Measurements from ENCODE around the gene ZNF775. TPM values are rescaled to one million over a fixed set of nuclear protein-coding genes. Genes with fewer than 3 reads are reported as not detected.
A peak's percentile ranks its signal among the peaks of the same experiment; 100 is the strongest.

ZNF775 gene
- total and polyA plus RNA-seq, 2 of the 13 experiments (the other 11 are each of a cell fraction or from before 2014, with no cell fraction given): 3.1 to 3.2 TPM

DNA sequence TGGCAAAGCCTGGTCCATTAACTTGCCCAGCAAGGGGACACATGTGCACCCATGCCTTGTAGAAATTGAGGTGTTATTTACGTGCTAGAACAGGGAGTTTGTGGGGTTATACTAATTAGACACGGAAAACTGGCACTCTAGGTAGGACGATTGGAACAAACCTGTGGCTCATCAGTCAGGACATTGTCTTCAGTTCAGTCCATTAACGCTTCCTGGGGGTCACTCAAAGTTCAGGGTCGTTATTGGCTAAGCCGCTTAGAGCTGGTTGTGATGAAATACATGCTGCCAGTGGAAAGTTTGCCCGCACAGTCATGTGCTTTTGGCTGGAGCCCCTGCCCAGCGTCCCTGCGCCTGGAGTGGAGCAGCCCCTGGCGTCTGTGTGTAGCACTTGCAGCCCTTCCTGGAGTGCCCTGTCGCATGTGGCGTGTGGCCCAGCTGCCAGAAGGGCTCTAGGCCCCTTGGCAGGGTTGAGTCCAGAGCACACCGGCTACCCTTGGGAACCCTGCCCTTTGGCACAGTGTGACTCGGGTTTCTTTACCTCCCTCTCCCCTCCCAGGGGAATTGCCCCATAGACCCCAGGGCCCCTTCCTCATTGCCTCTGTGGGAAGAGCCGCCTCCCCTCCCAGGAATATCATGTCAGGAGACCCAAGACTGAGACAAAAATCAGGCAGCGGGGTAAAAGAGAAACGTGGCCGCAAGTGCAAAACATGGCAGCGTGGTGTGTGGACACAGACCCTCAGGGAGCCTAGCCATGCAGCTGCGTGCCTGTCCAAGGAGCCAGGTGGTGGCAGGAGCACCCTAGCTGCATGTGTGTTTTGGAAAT is 9.8 kb downstream of the ZNF775 start (continued):
- TF ChIP-seq, protein P1, sequence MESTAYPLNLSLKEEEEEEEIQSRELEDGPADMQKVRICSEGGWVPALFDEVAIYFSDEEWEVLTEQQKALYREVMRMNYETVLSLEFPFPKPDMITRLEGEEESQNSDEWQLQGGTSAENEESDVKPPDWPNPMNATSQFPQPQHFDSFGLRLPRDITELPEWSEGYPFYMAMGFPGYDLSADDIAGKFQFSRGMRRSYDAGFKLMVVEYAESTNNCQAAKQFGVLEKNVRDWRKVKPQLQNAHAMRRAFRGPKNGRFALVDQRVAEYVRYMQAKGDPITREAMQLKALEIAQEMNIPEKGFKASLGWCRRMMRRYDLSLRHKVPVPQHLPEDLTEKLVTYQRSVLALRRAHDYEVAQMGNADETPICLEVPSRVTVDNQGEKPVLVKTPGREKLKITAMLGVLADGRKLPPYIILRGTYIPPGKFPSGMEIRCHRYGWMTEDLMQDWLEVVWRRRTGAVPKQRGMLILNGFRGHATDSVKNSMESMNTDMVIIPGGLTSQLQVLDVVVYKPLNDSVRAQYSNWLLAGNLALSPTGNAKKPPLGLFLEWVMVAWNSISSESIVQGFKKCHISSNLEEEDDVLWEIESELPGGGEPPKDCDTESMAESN (CRISPR knock-in tag; conservative IDR thresholded peaks at IDR 0.05): peak; percentile 93
- peak; percentile 87 for TF ChIP-seq FOXJ3 (CRISPR knock-in tag; IDR thresholded peaks at IDR 0.05; ENCODE audit: borderline replicate concordance)
- TF ChIP-seq ZSCAN25 (CRISPR knock-in tag; IDR thresholded peaks at IDR 0.05): peak; percentile 93
- TF ChIP-seq ZNF253 (CRISPR knock-in tag; IDR thresholded peaks at IDR 0.05; ENCODE audit: borderline replicate concordance): no peak; the same call in 1 of the 2 replicates
- TF ChIP-seq, protein P2, sequence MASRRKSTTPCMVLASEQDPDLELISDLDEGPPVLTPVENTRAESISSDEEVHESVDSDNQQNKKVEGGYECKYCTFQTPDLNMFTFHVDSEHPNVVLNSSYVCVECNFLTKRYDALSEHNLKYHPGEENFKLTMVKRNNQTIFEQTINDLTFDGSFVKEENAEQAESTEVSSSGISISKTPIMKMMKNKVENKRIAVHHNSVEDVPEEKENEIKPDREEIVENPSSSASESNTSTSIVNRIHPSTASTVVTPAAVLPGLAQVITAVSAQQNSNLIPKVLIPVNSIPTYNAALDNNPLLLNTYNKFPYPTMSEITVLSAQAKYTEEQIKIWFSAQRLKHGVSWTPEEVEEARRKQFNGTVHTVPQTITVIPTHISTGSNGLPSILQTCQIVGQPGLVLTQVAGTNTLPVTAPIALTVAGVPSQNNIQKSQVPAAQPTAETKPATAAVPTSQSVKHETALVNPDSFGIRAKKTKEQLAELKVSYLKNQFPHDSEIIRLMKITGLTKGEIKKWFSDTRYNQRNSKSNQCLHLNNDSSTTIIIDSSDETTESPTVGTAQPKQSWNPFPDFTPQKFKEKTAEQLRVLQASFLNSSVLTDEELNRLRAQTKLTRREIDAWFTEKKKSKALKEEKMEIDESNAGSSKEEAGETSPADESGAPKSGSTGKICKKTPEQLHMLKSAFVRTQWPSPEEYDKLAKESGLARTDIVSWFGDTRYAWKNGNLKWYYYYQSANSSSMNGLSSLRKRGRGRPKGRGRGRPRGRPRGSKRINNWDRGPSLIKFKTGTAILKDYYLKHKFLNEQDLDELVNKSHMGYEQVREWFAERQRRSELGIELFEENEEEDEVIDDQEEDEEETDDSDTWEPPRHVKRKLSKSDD (CRISPR knock-in tag; IDR thresholded peaks at IDR 0.05; ENCODE audit: low read depth): peak; percentile 75
- peak; percentile 78 for TF ChIP-seq ELF1 (CRISPR knock-in tag; IDR thresholded peaks at IDR 0.05)
- TF ChIP-seq, protein P3, sequence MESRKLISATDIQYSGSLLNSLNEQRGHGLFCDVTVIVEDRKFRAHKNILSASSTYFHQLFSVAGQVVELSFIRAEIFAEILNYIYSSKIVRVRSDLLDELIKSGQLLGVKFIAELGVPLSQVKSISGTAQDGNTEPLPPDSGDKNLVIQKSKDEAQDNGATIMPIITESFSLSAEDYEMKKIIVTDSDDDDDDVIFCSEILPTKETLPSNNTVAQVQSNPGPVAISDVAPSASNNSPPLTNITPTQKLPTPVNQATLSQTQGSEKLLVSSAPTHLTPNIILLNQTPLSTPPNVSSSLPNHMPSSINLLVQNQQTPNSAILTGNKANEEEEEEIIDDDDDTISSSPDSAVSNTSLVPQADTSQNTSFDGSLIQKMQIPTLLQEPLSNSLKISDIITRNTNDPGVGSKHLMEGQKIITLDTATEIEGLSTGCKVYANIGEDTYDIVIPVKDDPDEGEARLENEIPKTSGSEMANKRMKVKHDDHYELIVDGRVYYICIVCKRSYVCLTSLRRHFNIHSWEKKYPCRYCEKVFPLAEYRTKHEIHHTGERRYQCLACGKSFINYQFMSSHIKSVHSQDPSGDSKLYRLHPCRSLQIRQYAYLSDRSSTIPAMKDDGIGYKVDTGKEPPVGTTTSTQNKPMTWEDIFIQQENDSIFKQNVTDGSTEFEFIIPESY (CRISPR knock-in tag; IDR thresholded peaks at IDR 0.05): peak; percentile 87
- TF ChIP-seq, protein P4, sequence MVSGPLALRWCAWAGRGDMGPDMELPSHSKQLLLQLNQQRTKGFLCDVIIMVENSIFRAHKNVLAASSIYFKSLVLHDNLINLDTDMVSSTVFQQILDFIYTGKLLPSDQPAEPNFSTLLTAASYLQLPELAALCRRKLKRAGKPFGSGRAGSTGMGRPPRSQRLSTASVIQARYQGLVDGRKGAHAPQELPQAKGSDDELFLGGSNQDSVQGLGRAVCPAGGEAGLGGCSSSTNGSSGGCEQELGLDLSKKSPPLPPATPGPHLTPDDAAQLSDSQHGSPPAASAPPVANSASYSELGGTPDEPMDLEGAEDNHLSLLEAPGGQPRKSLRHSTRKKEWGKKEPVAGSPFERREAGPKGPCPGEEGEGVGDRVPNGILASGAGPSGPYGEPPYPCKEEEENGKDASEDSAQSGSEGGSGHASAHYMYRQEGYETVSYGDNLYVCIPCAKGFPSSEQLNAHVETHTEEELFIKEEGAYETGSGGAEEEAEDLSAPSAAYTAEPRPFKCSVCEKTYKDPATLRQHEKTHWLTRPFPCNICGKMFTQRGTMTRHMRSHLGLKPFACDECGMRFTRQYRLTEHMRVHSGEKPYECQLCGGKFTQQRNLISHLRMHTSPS (CRISPR knock-in tag; IDR thresholded peaks at IDR 0.05; ENCODE audit: low read depth): peak; percentile 95
- no peak for TF ChIP-seq ZNF17 (CRISPR knock-in tag; IDR thresholded peaks at IDR 0.05)
- TF ChIP-seq ZNF839 (CRISPR knock-in tag; IDR thresholded peaks at IDR 0.05; ENCODE audit: borderline replicate concordance): no peak
- TF ChIP-seq HHEX (CRISPR knock-in tag; IDR thresholded peaks at IDR 0.05): no peak
- peak; percentile 96 for TF ChIP-seq IRF2 (CRISPR knock-in tag; IDR thresholded peaks at IDR 0.05)
- TF ChIP-seq PRPF4 (IDR thresholded peaks at IDR 0.05; ENCODE audit: low read depth, low read length, poor library complexity, severe bottlenecking): no peak
- TF ChIP-seq, protein P5, sequence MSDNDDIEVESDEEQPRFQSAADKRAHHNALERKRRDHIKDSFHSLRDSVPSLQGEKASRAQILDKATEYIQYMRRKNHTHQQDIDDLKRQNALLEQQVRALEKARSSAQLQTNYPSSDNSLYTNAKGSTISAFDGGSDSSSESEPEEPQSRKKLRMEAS (IDR thresholded peaks at IDR 0.05): peak; percentile 96
- no peak for TF ChIP-seq NFE2L1 (CRISPR knock-in tag; IDR thresholded peaks at IDR 0.05; ENCODE audit: borderline replicate concordance)
- TF ChIP-seq SOX5 (CRISPR knock-in tag; IDR thresholded peaks at IDR 0.05; ENCODE audit: borderline replicate concordance): peak; percentile 93
